GM23338 (cell line): ENCODE results near the gene FAM83F. TPM values are rescaled to one million over a fixed set of nuclear protein-coding genes. Genes with fewer than 3 reads are reported as not detected.

Experiments used
- ATAC-seq: fragments of 200-7000 bp; cut with Tn5 transposase; 3 replicates; pipeline ENCODE4 v1.9.1; 2020
- DNase-seq: peaks from one replicate; pipeline ENCODE4 v3.0.0-alpha.2; 2015; ENCODE audit warnings: low spot score
- H2AFZ ChIP-seq: fragments of 200-600 bp; sonication (generic); 2 replicates; pipeline ENCODE4 v1.8.0; 2016; ENCODE audit warnings: antibody characterized with exemption, mild to moderate bottlenecking, moderate library complexity
- H3F3A ChIP-seq: fragments of 200-600 bp; sonication (generic); replicated peaks from 2 replicates; pipeline ENCODE4 v1.8.0; 2017; ENCODE audit warnings: antibody characterized with exemption, mixed run types, low read depth
- H3K27ac ChIP-seq: fragments of 200-600 bp; sonication (generic); 2 replicates; pipeline ENCODE4 v1.6.1; 2016; ENCODE audit warnings: low read depth
- H3K27me3 ChIP-seq: fragments of 200-600 bp; sonication (generic); 2 replicates; pipeline ENCODE4 v1.8.0; 2016; ENCODE audit warnings: mild to moderate bottlenecking, mixed run types, moderate library complexity; ENCODE audit not compliant: insufficient read depth
- H3K36me3 ChIP-seq: fragments of 200-600 bp; sonication (generic); 2 replicates; pipeline ENCODE4 v1.8.0; 2016; ENCODE audit warnings: mild to moderate bottlenecking; ENCODE audit not compliant: insufficient read depth
- H3K4me1 ChIP-seq: fragments of 200-600 bp; sonication (generic); 2 replicates; pipeline ENCODE4 v1.8.0; 2016; ENCODE audit warnings: mild to moderate bottlenecking, moderate library complexity; ENCODE audit not compliant: insufficient read depth
- H3K4me2 ChIP-seq: fragments of 200-600 bp; sonication (generic); 2 replicates; pipeline ENCODE4 v1.7.1; 2017; ENCODE audit warnings: mixed run types
- H3K4me3 ChIP-seq: fragments of 200-600 bp; sonication (generic); 2 replicates; pipeline ENCODE4 v1.6.1; 2016; ENCODE audit warnings: mixed run types
- H3K79me2 ChIP-seq: fragments of 200-600 bp; sonication (generic); replicated peaks from 2 replicates; pipeline ENCODE4 v1.8.0; 2017; ENCODE audit warnings: mild to moderate bottlenecking; ENCODE audit not compliant: insufficient read depth
- H3K9me2 ChIP-seq: fragments of 200-600 bp; sonication (generic); 2 replicates; pipeline ENCODE4 v1.8.0; 2017; ENCODE audit not compliant: insufficient read depth
- H4K20me1 ChIP-seq: fragments of 200-600 bp; sonication (generic); replicated peaks from 2 replicates; pipeline ENCODE4 v1.8.0; 2017; ENCODE audit warnings: mild to moderate bottlenecking; ENCODE audit not compliant: insufficient read depth
- H3K27ac Mint-ChIP-seq: 2 replicates; pipeline ENCODE4 v1.8.0; 2020; ENCODE audit warnings: inconsistent platforms, mild to moderate bottlenecking, moderate library complexity, mixed read lengths
- H3K27me3 Mint-ChIP-seq: 3 replicates; pipeline ENCODE4 v1.8.0; 2022; ENCODE audit warnings: low read depth, mild to moderate bottlenecking, moderate library complexity, mixed read lengths, inconsistent platforms; ENCODE audit not compliant: insufficient read depth, poor library complexity
- H3K36me3 Mint-ChIP-seq: 3 replicates; pipeline ENCODE4 v1.8.0; 2021; ENCODE audit warnings: low read depth, mild to moderate bottlenecking, inconsistent platforms, moderate library complexity, mixed read lengths
- H3K4me1 Mint-ChIP-seq: 3 replicates; pipeline ENCODE4 v1.8.0; 2020; ENCODE audit warnings: mild to moderate bottlenecking, inconsistent platforms, mixed read lengths
- H3K4me3 Mint-ChIP-seq: 3 replicates; pipeline ENCODE4 v1.8.0; 2021; ENCODE audit warnings: moderate library complexity, mild to moderate bottlenecking, inconsistent platforms, mixed read lengths
- H3K9me3 Mint-ChIP-seq: 3 replicates; pipeline ENCODE4 v1.8.0; 2020; ENCODE audit warnings: moderate library complexity, mild to moderate bottlenecking, inconsistent platforms, mixed read lengths
- CREB1 ChIP-seq: fragments of 250-450 bp; sonication (Bioruptor Pico); IDR thresholded peaks from 2 replicates; pipeline ENCODE4 v1.5.0; 2020; ENCODE audit warnings: low read depth, mild to moderate bottlenecking, moderate library complexity
- EZH2 ChIP-seq: fragments of 200-600 bp; sonication (generic); IDR thresholded peaks from one replicate; pipeline ENCODE4 v1.8.0; 2017; ENCODE audit warnings: antibody characterized with exemption, mild to moderate bottlenecking, low read depth; ENCODE audit not compliant: unreplicated experiment
- EZH2phosphoT487 ChIP-seq: fragments of 200-600 bp; sonication (generic); IDR thresholded peaks from one replicate; pipeline ENCODE4 v1.8.1; 2018; ENCODE audit warnings: antibody characterized with exemption; ENCODE audit not compliant: unreplicated experiment
- JUNB ChIP-seq: IDR thresholded peaks from one replicate; pipeline ENCODE4 v1.6.1; 2016; ENCODE audit warnings: antibody characterized with exemption; ENCODE audit not compliant: unreplicated experiment
- NANOG ChIP-seq: IDR thresholded peaks from 2 replicates; pipeline ENCODE4 v1.6.1; 2016; ENCODE audit warnings: antibody characterized with exemption, borderline replicate concordance
- POLR2AphosphoS5 ChIP-seq: IDR thresholded peaks from 2 replicates; pipeline ENCODE4 v1.6.1; 2016; ENCODE audit warnings: antibody characterized with exemption, low read depth
- STAT1 ChIP-seq: IDR thresholded peaks from one replicate; pipeline ENCODE4 v1.6.1; 2016; ENCODE audit warnings: antibody characterized with exemption; ENCODE audit not compliant: unreplicated experiment
- ZNF114 ChIP-seq: fragments of 250-450 bp; sonication (Bioruptor Pico); IDR thresholded peaks from 2 replicates; pipeline ENCODE4 v1.5.0; 2020; ENCODE audit warnings: mild to moderate bottlenecking, moderate library complexity
- ZNF331 ChIP-seq: fragments of 250-450 bp; sonication (Bioruptor Pico); IDR thresholded peaks from 2 replicates; pipeline ENCODE4 v1.5.0; 2020; ENCODE audit warnings: low read depth, mild to moderate bottlenecking, moderate library complexity
- ZNF462 ChIP-seq: fragments of 250-450 bp; sonication (Bioruptor Pico); IDR thresholded peaks from 2 replicates; pipeline ENCODE4 v1.5.0; 2020; ENCODE audit warnings: mild to moderate bottlenecking, moderate library complexity
- polyA plus RNA-seq: library from polyadenylated mRNA; unstranded; fragments of >200 nt; fragmentation: Nextera tagmentation; extraction: Ambion mirVana; gene quantifications from 2 replicates; pipeline ENCODE4 v1.2.1, GENCODE V29; 2016
- total RNA-seq: library from RNA; depleted of rRNA; stranded (reverse); fragments of >200 nt; shearing (Covaris generic); gene quantifications from 2 replicates; pipeline ENCODE4 v1.2.3, GENCODE V29; 2014
- TF ChIP-seq, protein P1 (sequence below), 2 experiments: fragments of 200-600 bp in 1 of 2; sonication (generic) in 1 of 2; conservative IDR thresholded peaks; 2 replicates each; pipeline versions ENCODE4 v1.5.1 to v1.6.1; 2016 to 2017; ENCODE audit warnings: antibody characterized with exemption in 2 of 2, low read depth in 2 of 2, mild to moderate bottlenecking in 2 of 2, moderate library complexity in 1 of 2
- TF ChIP-seq, protein P2 (sequence below): IDR thresholded peaks from one replicate; pipeline ENCODE4 v1.6.1; 2018; ENCODE audit warnings: antibody characterized with exemption; ENCODE audit not compliant: unreplicated experiment

FAM83F gene
- total and polyA plus RNA-seq, 2 experiments from 2014 or later: 3.7 to 15.9 TPM

DNA sequence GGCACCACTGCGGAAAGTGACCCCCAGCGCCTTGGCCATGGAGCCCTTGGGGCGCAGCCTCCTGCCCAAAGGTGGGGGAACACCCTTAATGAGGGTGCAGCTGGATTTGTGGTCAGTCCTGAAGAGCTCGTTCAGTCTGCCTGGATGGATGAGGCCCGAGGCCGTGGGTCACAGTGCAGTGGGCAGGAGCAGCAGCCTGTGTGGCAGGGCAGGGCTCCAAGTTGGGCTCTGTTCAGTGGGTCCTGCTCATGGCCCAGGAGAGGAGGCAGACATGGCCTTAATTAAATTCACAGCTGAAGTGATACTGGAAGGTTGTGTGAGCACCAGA lies 33.3 kb downstream of the FAM83F start:
- H3K4me2 ChIP-seq: no peak overlapping the region
- H3K36me3 ChIP-seq: no peaks in the 10 kb centered on the region
- Mint-ChIP-seq H3K4me3 (no peak overlapping the region), H3K9me3 (no peaks in the 10 kb centered on the region; the same call in 2 of the 3 replicates), H3K36me3 (peaks cover 5% of the 10 kb centered on the region; the same call in 2 of the 3 replicates), H3K27me3 (peaks cover 9% of the 10 kb centered on the region), H3K4me1 (peaks cover 28% of the 10 kb centered on the region), H3K27ac (no peak overlapping the region; the same call in 1 of the 2 replicates)
- no peak overlapping the region for H3K4me3 ChIP-seq
- no peaks in the 10 kb centered on the region for H3K9me2 ChIP-seq
- H4K20me1 ChIP-seq: no peaks in the 10 kb centered on the region; the same call in 1 of the 2 replicates
- peaks cover 4% of the 10 kb centered on the region; the same call in 1 of the 2 replicates for H3F3A ChIP-seq
- no peak for DNase-seq
- no peak overlapping the region for H2AFZ ChIP-seq
- peaks cover 8% of the 10 kb centered on the region; the same call in 1 of the 2 replicates for H3K4me1 ChIP-seq
- no peak overlapping the region for H3K27ac ChIP-seq
- TF ChIP-seq POLR2AphosphoS5 (no peak), ZNF331 (CRISPR knock-in tag) (no peak), ZNF462 (CRISPR knock-in tag) (no peak), EZH2phosphoT487 (no peak), CREB1 (CRISPR knock-in tag) (no peak), ZNF114 (CRISPR knock-in tag) (no peak), JUNB (no peak), EZH2 (no peak), NANOG (no peak), STAT1 (no peak)
- TF ChIP-seq, protein P1, sequence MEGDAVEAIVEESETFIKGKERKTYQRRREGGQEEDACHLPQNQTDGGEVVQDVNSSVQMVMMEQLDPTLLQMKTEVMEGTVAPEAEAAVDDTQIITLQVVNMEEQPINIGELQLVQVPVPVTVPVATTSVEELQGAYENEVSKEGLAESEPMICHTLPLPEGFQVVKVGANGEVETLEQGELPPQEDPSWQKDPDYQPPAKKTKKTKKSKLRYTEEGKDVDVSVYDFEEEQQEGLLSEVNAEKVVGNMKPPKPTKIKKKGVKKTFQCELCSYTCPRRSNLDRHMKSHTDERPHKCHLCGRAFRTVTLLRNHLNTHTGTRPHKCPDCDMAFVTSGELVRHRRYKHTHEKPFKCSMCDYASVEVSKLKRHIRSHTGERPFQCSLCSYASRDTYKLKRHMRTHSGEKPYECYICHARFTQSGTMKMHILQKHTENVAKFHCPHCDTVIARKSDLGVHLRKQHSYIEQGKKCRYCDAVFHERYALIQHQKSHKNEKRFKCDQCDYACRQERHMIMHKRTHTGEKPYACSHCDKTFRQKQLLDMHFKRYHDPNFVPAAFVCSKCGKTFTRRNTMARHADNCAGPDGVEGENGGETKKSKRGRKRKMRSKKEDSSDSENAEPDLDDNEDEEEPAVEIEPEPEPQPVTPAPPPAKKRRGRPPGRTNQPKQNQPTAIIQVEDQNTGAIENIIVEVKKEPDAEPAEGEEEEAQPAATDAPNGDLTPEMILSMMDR (conservative IDR thresholded peaks at IDR 0.05; ENCODE audit: low read depth in 2 of 2): no peak
- TF ChIP-seq, protein P2, sequence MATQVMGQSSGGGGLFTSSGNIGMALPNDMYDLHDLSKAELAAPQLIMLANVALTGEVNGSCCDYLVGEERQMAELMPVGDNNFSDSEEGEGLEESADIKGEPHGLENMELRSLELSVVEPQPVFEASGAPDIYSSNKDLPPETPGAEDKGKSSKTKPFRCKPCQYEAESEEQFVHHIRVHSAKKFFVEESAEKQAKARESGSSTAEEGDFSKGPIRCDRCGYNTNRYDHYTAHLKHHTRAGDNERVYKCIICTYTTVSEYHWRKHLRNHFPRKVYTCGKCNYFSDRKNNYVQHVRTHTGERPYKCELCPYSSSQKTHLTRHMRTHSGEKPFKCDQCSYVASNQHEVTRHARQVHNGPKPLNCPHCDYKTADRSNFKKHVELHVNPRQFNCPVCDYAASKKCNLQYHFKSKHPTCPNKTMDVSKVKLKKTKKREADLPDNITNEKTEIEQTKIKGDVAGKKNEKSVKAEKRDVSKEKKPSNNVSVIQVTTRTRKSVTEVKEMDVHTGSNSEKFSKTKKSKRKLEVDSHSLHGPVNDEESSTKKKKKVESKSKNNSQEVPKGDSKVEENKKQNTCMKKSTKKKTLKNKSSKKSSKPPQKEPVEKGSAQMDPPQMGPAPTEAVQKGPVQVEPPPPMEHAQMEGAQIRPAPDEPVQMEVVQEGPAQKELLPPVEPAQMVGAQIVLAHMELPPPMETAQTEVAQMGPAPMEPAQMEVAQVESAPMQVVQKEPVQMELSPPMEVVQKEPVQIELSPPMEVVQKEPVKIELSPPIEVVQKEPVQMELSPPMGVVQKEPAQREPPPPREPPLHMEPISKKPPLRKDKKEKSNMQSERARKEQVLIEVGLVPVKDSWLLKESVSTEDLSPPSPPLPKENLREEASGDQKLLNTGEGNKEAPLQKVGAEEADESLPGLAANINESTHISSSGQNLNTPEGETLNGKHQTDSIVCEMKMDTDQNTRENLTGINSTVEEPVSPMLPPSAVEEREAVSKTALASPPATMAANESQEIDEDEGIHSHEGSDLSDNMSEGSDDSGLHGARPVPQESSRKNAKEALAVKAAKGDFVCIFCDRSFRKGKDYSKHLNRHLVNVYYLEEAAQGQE: no peak
- no peaks in the 10 kb centered on the region for H3K79me2 ChIP-seq
- no peaks in the 10 kb centered on the region for H3K27me3 ChIP-seq
- ATAC-seq: no peak
